ENCODE measurements around the gene HPSE2.

- TF ChIP-seq POLR2A (IDR thresholded peaks at IDR 0.05; ENCODE audit: low read length) (no peak), GATA1 (IDR thresholded peaks at IDR 0.05; ENCODE audit: low read depth, low read length) (no peak)
Observed at GRCh38 chr10:98567391-98568133, 668.1 kb downstream of the HPSE2 start.
